ENCODE results near the gene RND3. TPM values are rescaled to one million over a fixed set of nuclear protein-coding genes. Genes with fewer than 3 reads are reported as not detected.

Gene RND3
- total and polyA plus RNA-seq, 2 donors = 45.0 to 139 TPM

- no peak for DNase-seq (ENCODE audit: extremely low spot score)
- 95% methylated on average over 4 of the region's 4 CpGs for WGBS
- Histone ChIP-seq H3K27ac (ENCODE audit: low read depth) (no peak overlapping the region), H3K4me3 (ENCODE audit: low read depth, low read length) (no peak overlapping the region), H3K36me3 (ENCODE audit: insufficient read depth) (no peaks in the 10 kb centered on the region), H3K4me1 (ENCODE audit: insufficient read depth) (no peaks in the 10 kb centered on the region)
Observed at GRCh38 chr2:150465703-150466569, 21.5 kb downstream of the RND3 start.

GRCh38 chr2:150464986-150465385 lies 22.5 kb downstream of the RND3 start:
- WGBS = 99% methylated on average over 1 of the region's 1 CpG
- Histone ChIP-seq H3K4me1 (ENCODE audit: insufficient read depth) (no peaks in the 10 kb centered on the region), H3K36me3 (ENCODE audit: insufficient read depth) (no peaks in the 10 kb centered on the region), H3K4me3 (ENCODE audit: low read depth, low read length) (no peak overlapping the region), H3K27ac (ENCODE audit: low read depth) (no peak overlapping the region)
- DNase-seq (ENCODE audit: extremely low spot score) = no peak

GRCh38 chr2:150464270-150464669 lies 23.2 kb downstream of the RND3 start:
- DNase-seq (ENCODE audit: extremely low spot score) = no peak
- Histone ChIP-seq H3K4me1 (ENCODE audit: insufficient read depth) (no peaks in the 10 kb centered on the region), H3K4me3 (ENCODE audit: low read depth, low read length) (no peak overlapping the region), H3K27ac (ENCODE audit: low read depth) (no peak overlapping the region), H3K36me3 (ENCODE audit: insufficient read depth) (no peaks in the 10 kb centered on the region)
- 83% methylated on average over 1 of the region's 1 CpG for WGBS

GRCh38 chr2:150462770-150463169 lies 24.7 kb downstream of the RND3 start:
- H3K27ac ChIP-seq (ENCODE audit: low read depth) = no peak overlapping the region
- no peaks in the 10 kb centered on the region for H3K4me1 ChIP-seq (ENCODE audit: insufficient read depth)
- H3K36me3 ChIP-seq (ENCODE audit: insufficient read depth) = no peaks in the 10 kb centered on the region
- DNase-seq (ENCODE audit: extremely low spot score) = no peak
- WGBS = 93% methylated on average over 2 of the region's 2 CpGs
- no peak overlapping the region for H3K4me3 ChIP-seq (ENCODE audit: low read depth, low read length)

- Histone ChIP-seq H3K36me3 (ENCODE audit: insufficient read depth) (no peaks in the 10 kb centered on the region), H3K4me3 (ENCODE audit: low read depth, low read length) (no peak overlapping the region), H3K27ac (ENCODE audit: low read depth) (no peak overlapping the region), H3K4me1 (ENCODE audit: insufficient read depth) (no peaks in the 10 kb centered on the region)
- no peak for DNase-seq (ENCODE audit: extremely low spot score)
- WGBS = 98% methylated on average over 1 of the region's 1 CpG
Observed at GRCh38 chr2:150459281-150459680, 28.2 kb downstream of the RND3 start.

- H3K36me3 ChIP-seq (ENCODE audit: insufficient read depth) = no peaks in the 10 kb centered on the region
- no peaks in the 10 kb centered on the region for H3K4me1 ChIP-seq (ENCODE audit: insufficient read depth)
- 88% methylated on average over 3 of the region's 3 CpGs for WGBS
- no peak overlapping the region for H3K27ac ChIP-seq (ENCODE audit: low read depth)
- no peak for DNase-seq (ENCODE audit: extremely low spot score)
- no peak overlapping the region for H3K4me3 ChIP-seq (ENCODE audit: low read depth, low read length)
Observed at GRCh38 chr2:150450765-150451164, 36.7 kb downstream of the RND3 start.

GRCh38 chr2:150449856-150450255 lies 37.6 kb downstream of the RND3 start:
- Histone ChIP-seq H3K36me3 (ENCODE audit: insufficient read depth) (no peaks in the 10 kb centered on the region), H3K4me3 (ENCODE audit: low read depth, low read length) (no peak overlapping the region), H3K4me1 (ENCODE audit: insufficient read depth) (no peaks in the 10 kb centered on the region), H3K27ac (ENCODE audit: low read depth) (no peak overlapping the region)
- WGBS = 48% methylated on average over 3 of the region's 3 CpGs
- no peak for DNase-seq (ENCODE audit: extremely low spot score)

- Histone ChIP-seq H3K4me3 (ENCODE audit: low read depth, low read length) (no peak overlapping the region), H3K36me3 (ENCODE audit: insufficient read depth) (no peaks in the 10 kb centered on the region), H3K27ac (ENCODE audit: low read depth) (no peak overlapping the region), H3K4me1 (ENCODE audit: insufficient read depth) (no peaks in the 10 kb centered on the region)
- DNase-seq (ENCODE audit: extremely low spot score) = no peak
- WGBS = 92% methylated on average over 1 of the region's 1 CpG
Observed at GRCh38 chr2:150445398-150445797, 42.1 kb downstream of the RND3 start.

GRCh38 chr2:150442484-150442883 lies 45.0 kb downstream of the RND3 start:
- DNase-seq (ENCODE audit: extremely low spot score) = no peak
- Histone ChIP-seq H3K36me3 (ENCODE audit: insufficient read depth) (no peaks in the 10 kb centered on the region), H3K4me3 (ENCODE audit: low read depth, low read length) (no peak overlapping the region), H3K4me1 (ENCODE audit: insufficient read depth) (no peaks in the 10 kb centered on the region), H3K27ac (ENCODE audit: low read depth) (no peak overlapping the region)
- WGBS = 86% methylated on average over 1 of the region's 1 CpG

GRCh38 chr2:150441784-150442183 lies 45.7 kb downstream of the RND3 start:
- H3K36me3 ChIP-seq (ENCODE audit: insufficient read depth) = no peaks in the 10 kb centered on the region
- 37% methylated on average over 2 of the region's 2 CpGs for WGBS
- DNase-seq (ENCODE audit: extremely low spot score) = no peak

GRCh38 chr2:150441226-150441625 lies 46.2 kb downstream of the RND3 start:
- H3K27ac ChIP-seq (ENCODE audit: low read depth) = no peak overlapping the region
- H3K4me1 ChIP-seq (ENCODE audit: insufficient read depth) = no peaks in the 10 kb centered on the region
- 69% methylated on average over 2 of the region's 2 CpGs for WGBS
- DNase-seq (ENCODE audit: extremely low spot score) = no peak
- H3K36me3 ChIP-seq (ENCODE audit: insufficient read depth) = no peaks in the 10 kb centered on the region
- no peak overlapping the region for H3K4me3 ChIP-seq (ENCODE audit: low read depth, low read length)

More at GRCh38 chr2:150441784-150442183, 45.7 kb downstream of the RND3 start:
- Histone ChIP-seq H3K4me3 (ENCODE audit: low read depth, low read length) (no peak overlapping the region), H3K27ac (ENCODE audit: low read depth) (no peak overlapping the region), H3K4me1 (ENCODE audit: insufficient read depth) (no peaks in the 10 kb centered on the region)

- Histone ChIP-seq H3K36me3 (ENCODE audit: insufficient read depth) (no peaks in the 10 kb centered on the region), H3K4me3 (ENCODE audit: low read depth, low read length) (no peak overlapping the region), H3K4me1 (ENCODE audit: insufficient read depth) (no peaks in the 10 kb centered on the region), H3K27ac (ENCODE audit: low read depth) (no peak overlapping the region)
- WGBS = 92% methylated on average over 2 of the region's 2 CpGs
- no peak for DNase-seq (ENCODE audit: extremely low spot score)
Observed at GRCh38 chr2:150438654-150439053, 48.8 kb downstream of the RND3 start.

- no peak for DNase-seq (ENCODE audit: extremely low spot score)
- no peak overlapping the region for H3K27ac ChIP-seq (ENCODE audit: low read depth)
- H3K36me3 ChIP-seq (ENCODE audit: insufficient read depth) = no peaks in the 10 kb centered on the region
- WGBS = 47% methylated on average over 2 of the region's 2 CpGs
- no peaks in the 10 kb centered on the region for H3K4me1 ChIP-seq (ENCODE audit: insufficient read depth)
- no peak overlapping the region for H3K4me3 ChIP-seq (ENCODE audit: low read depth, low read length)
Observed at GRCh38 chr2:150438041-150438440, 49.4 kb downstream of the RND3 start.

GRCh38 chr2:150432312-150432625 lies 55.2 kb downstream of the RND3 start:
- DNase-seq (ENCODE audit: extremely low spot score) = no peak
- Histone ChIP-seq H3K4me1 (ENCODE audit: insufficient read depth) (peaks cover 1% of the 10 kb centered on the region), H3K36me3 (ENCODE audit: insufficient read depth) (no peaks in the 10 kb centered on the region), H3K27ac (ENCODE audit: low read depth) (no peak overlapping the region), H3K4me3 (ENCODE audit: low read depth, low read length) (no peak overlapping the region)
- WGBS = 77% methylated on average over 3 of the region's 3 CpGs
